Mammary epithelial cell (primary cell): ENCODE data around the gene MED4.

Experiments
- EZH2 ChIP-seq: IDR thresholded peaks from 2 replicates; pipeline ENCODE4 v1.6.1; 2012; ENCODE audit warnings: low read length, inconsistent platforms, borderline replicate concordance
- TF ChIP-seq, protein P1 (sequence below), 2 donors: IDR thresholded peaks in 1 of 2; conservative IDR thresholded peaks in 1 of 2; 2 replicates each; pipeline ENCODE4 v1.5.1; 2011 to 2012; ENCODE audit warnings: inconsistent platforms in 2 of 2, low read length in 2 of 2, mild to moderate bottlenecking in 2 of 2, control low read depth in 1 of 2, low read depth in 1 of 2; ENCODE audit not compliant: insufficient read depth in 1 of 2; ENCODE audit errors: extremely low read depth in 1 of 2

DNA sequence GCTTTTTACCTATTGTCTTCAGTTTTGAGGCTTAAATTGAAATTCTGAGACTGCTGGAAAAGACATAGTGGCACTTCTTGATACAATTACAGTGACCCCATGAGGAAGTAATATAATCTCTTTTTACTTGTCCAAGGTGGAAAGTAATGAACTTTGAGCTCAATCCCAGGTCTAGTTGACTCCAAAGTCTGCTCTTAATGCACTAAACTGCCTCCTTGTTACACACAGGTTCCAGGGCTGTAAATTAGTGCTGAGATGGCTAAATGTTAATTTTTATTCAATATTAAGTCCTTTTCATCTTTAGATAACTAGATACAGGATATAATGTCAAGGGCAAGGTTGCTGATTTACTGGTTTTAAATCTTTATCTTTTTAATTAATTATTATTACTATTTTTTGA lies 54.9 kb downstream of the MED4 start:
- TF ChIP-seq, protein P1, sequence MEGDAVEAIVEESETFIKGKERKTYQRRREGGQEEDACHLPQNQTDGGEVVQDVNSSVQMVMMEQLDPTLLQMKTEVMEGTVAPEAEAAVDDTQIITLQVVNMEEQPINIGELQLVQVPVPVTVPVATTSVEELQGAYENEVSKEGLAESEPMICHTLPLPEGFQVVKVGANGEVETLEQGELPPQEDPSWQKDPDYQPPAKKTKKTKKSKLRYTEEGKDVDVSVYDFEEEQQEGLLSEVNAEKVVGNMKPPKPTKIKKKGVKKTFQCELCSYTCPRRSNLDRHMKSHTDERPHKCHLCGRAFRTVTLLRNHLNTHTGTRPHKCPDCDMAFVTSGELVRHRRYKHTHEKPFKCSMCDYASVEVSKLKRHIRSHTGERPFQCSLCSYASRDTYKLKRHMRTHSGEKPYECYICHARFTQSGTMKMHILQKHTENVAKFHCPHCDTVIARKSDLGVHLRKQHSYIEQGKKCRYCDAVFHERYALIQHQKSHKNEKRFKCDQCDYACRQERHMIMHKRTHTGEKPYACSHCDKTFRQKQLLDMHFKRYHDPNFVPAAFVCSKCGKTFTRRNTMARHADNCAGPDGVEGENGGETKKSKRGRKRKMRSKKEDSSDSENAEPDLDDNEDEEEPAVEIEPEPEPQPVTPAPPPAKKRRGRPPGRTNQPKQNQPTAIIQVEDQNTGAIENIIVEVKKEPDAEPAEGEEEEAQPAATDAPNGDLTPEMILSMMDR (conservative IDR thresholded peaks at IDR 0.05 in 1 of 2, IDR thresholded peaks at IDR 0.05 in 1 of 2; ENCODE audit: extremely low read depth in 1 of 2, insufficient read depth in 1 of 2, low read depth in 1 of 2, low read length in 2 of 2) = no peak
- no peak for TF ChIP-seq EZH2
